Measurements from ENCODE around the gene OR5L2. TPM values are rescaled to one million over a fixed set of nuclear protein-coding genes. Genes with fewer than 3 reads are reported as not detected.

Gene OR5L2
- total and polyA plus RNA-seq, 2 of the 8 experiments (the other 6 are each of a cell fraction or from before 2014, with no cell fraction given): not detected

DNA sequence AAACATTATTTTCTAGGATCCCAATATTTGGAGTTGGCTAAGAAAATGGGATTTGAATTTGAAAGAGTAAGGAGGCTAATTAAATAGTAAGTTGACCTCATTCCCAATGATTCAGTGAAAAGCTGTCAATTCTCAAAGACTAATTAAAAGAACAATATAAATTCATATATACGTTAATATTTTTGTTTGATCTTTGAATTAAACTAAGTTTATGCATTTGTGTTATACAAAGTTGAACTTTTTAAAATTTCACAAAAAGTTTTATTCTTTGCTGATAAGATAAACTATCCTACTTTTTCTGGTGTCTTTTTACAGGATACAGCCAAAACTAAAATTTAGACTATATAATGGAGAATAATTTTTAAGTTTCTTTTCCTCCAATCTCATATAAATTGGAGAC, 16.0 kb upstream of the OR5L2 start, which contains the start of gene OR5L1 (continued):
- no peak for TF ChIP-seq YY1 (IDR thresholded peaks at IDR 0.05; ENCODE audit: low read depth, low read length)
- no peak for TF ChIP-seq SP4 (IDR thresholded peaks at IDR 0.05; ENCODE audit: low read length)
- TF ChIP-seq, protein P1, sequence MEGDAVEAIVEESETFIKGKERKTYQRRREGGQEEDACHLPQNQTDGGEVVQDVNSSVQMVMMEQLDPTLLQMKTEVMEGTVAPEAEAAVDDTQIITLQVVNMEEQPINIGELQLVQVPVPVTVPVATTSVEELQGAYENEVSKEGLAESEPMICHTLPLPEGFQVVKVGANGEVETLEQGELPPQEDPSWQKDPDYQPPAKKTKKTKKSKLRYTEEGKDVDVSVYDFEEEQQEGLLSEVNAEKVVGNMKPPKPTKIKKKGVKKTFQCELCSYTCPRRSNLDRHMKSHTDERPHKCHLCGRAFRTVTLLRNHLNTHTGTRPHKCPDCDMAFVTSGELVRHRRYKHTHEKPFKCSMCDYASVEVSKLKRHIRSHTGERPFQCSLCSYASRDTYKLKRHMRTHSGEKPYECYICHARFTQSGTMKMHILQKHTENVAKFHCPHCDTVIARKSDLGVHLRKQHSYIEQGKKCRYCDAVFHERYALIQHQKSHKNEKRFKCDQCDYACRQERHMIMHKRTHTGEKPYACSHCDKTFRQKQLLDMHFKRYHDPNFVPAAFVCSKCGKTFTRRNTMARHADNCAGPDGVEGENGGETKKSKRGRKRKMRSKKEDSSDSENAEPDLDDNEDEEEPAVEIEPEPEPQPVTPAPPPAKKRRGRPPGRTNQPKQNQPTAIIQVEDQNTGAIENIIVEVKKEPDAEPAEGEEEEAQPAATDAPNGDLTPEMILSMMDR (IDR thresholded peaks at IDR 0.05; ENCODE audit: control extremely low read depth in 1 of 3, insufficient read depth in 1 of 3, low read depth in 1 of 3, low read length in 3 of 3): no peak

Data from H1 (cell line).